NT2/D1 (cell line): ENCODE results near the gene ZNF726.
"Not testable (repeated sequence)": the region's sequence is repeated elsewhere in the genome, so short reads cannot be mapped to it uniquely, and the experiment has no call there.

Experiments used
- DNase-seq: peaks from one replicate; pipeline ENCODE4 v3.0.0-alpha.2; 2011; ENCODE audit warnings: low read depth, low spot score
- H3K27me3 ChIP-seq: 2 replicates; pipeline ENCODE4 v1.6.0; 2011; ENCODE audit warnings: mild to moderate bottlenecking; ENCODE audit not compliant: insufficient read length, insufficient read depth
- H3K36me3 ChIP-seq: 2 replicates; pipeline ENCODE4 v1.6.1; 2011; ENCODE audit warnings: mild to moderate bottlenecking, low read length, mixed read lengths; ENCODE audit not compliant: insufficient read depth, insufficient read length
- H3K4me1 ChIP-seq: 2 replicates; pipeline ENCODE4 v1.5.1; 2011; ENCODE audit not compliant: insufficient read depth, insufficient read length
- H3K4me3 ChIP-seq: 2 replicates; pipeline ENCODE4 v1.5.1; 2011; ENCODE audit warnings: low read depth; ENCODE audit not compliant: insufficient read length
- H3K9ac ChIP-seq: 2 replicates; pipeline ENCODE4 v1.6.0; 2011; ENCODE audit warnings: low read depth; ENCODE audit not compliant: insufficient read length
- H3K9me3 ChIP-seq: 2 replicates; pipeline ENCODE4 v1.5.1; 2011; ENCODE audit warnings: mild to moderate bottlenecking, low read length; ENCODE audit not compliant: insufficient read depth
- SUZ12 ChIP-seq: IDR thresholded peaks from 2 replicates; pipeline ENCODE4 v1.6.1; 2011; ENCODE audit not compliant: insufficient read length, insufficient read depth; ENCODE audit errors: extremely low read depth
- YY1 ChIP-seq: IDR thresholded peaks from 2 replicates; pipeline ENCODE4 v1.6.1; 2011; ENCODE audit not compliant: insufficient read length, insufficient read depth
- ZNF274 ChIP-seq: IDR thresholded peaks from 2 replicates; pipeline ENCODE4 v1.6.1; 2011; ENCODE audit warnings: mild to moderate bottlenecking, low read depth, low read length

The ZNF726 gene

DNA sequence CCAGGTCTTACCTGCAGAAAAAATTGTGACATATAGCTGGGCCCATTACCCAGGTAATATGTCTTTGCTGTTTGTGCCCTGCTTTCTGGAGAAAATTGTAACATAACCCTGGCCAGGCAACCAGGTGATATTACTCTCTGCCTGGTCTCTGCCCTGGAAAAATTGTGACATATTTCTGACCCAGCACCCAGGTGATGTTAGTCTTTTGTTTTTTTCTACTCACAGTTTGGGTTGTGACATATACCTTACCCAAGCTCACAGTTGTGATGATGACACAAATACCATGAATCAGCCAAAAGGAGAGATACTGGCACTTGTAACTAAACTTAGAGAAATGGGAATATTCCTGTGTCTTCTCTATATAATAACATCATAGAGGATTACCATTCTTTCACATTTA, 6.5 kb upstream of the ZNF726 start:
- no peaks in the 10 kb centered on the region for H3K36me3 ChIP-seq
- TF ChIP-seq ZNF274 (no peak), SUZ12 (no peak), YY1 (no peak)

DNA sequence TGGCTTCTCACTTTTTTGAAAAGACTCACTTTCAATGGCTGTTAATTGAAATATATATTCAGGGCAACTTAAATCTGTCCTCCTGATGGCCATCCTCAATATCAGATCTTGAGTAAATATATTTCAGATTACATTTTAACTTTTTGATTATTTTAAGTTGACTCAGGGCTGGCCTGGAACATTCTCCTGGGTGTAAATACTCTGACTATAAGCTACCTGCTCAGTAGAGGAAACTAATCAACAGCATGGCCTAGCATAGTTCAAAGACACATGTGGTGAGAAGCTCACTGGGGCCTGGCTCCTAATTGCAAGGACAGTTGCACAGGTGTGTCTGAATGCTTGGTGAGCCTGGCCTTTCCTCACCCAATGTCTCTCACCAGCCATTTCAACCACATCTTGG, 5.5 kb upstream of the ZNF726 start:
- Histone ChIP-seq H3K4me1 (no peaks in the 10 kb centered on the region), H3K9me3 (peaks cover 18% of the 10 kb centered on the region), H3K36me3 (no peaks in the 10 kb centered on the region), H3K27me3 (no peaks in the 10 kb centered on the region), H3K4me3 (no peak overlapping the region), H3K9ac (no peak overlapping the region)
- TF ChIP-seq SUZ12 (no peak), ZNF274 (no peak), YY1 (no peak)
- no peak for DNase-seq

More for the DNA sequence above, 6.5 kb upstream of the ZNF726 start:
- Histone ChIP-seq H3K27me3 (no peaks in the 10 kb centered on the region), H3K4me1 (no peaks in the 10 kb centered on the region), H3K4me3 (no peak overlapping the region), H3K9me3 (peaks cover 25% of the 10 kb centered on the region), H3K9ac (no peak overlapping the region)
- no peak for DNase-seq

DNA sequence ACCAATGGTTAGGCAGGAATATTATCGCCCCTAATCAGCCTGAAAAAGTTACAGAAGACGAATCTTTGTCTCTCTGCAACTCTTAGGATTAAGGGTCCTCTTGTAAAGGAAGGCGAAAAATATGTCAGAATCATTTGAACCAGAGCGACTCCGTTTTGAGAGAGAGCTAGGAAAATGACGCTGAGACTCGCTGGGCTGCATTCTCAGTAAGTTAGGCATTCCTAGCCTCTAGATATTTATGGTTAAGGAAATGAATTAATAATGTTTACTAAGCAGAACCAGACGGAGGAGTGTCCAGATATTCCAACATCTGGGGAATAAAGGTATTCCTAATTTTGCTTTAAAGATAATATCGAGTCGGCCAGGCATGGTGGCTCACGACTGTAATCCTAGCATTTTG, 755 bp upstream of the ZNF726 start:
- Histone ChIP-seq H3K9ac (no peak overlapping the region), H3K27me3 (no peaks in the 10 kb centered on the region), H3K4me1 (no peaks in the 10 kb centered on the region), H3K9me3 (no peaks in the 10 kb centered on the region), H3K4me3 (peak overlapping the region; percentile 94), H3K36me3 (peaks cover 27% of the 10 kb centered on the region)
- no peak for TF ChIP-seq SUZ12
- no peak for TF ChIP-seq YY1
- TF ChIP-seq ZNF274 = no peak
- DNase-seq = no peak

DNA sequence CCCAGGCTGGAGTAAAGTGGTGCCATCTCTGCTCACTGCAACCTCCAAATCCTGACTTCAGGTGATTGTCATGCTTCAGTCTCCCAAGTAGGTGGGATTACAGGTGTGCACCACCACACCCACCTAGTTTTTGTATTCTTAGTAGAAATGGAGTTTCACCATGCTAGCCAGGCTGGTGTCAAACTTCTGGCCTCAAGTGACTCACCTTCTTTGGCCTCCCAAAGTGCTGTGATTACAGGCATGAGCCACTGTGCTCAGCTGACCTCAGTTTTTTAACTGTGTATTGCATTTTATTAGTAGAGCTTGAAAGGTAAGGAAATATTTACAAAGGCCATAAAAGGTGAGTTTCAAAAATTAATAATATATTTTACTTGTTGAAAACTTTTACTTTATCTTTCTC, 2.3 kb downstream of the ZNF726 start:
- no peak for DNase-seq
- Histone ChIP-seq H3K4me1 (no peaks in the 10 kb centered on the region), H3K27me3 (no peaks in the 10 kb centered on the region), H3K9me3 (no peaks in the 10 kb centered on the region), H3K4me3 (no peak overlapping the region), H3K36me3 (peaks cover 57% of the 10 kb centered on the region), H3K9ac (no peak overlapping the region)
- TF ChIP-seq ZNF274 = no peak
- TF ChIP-seq YY1 = no peak
- TF ChIP-seq SUZ12 = no peak

- H3K4me3 ChIP-seq = no peak overlapping the region
- no peak for TF ChIP-seq SUZ12
- no peak for TF ChIP-seq ZNF274
- TF ChIP-seq YY1 = no peak
- H3K9ac ChIP-seq = no peak overlapping the region
- H3K27me3 ChIP-seq = no peaks in the 10 kb centered on the region
- peaks cover 65% of the 10 kb centered on the region for H3K36me3 ChIP-seq
- H3K4me1 ChIP-seq = no peaks in the 10 kb centered on the region
- no peaks in the 10 kb centered on the region for H3K9me3 ChIP-seq
- DNase-seq = no peak
Observed at GRCh38 chr19:23917856-23918255, 3.2 kb downstream of the ZNF726 start.

GRCh38 chr19:23925285-23925684, 10.6 kb downstream of the ZNF726 start:
- no peaks in the 10 kb centered on the region for H3K27me3 ChIP-seq
- H3K36me3 ChIP-seq = peaks cover 74% of the 10 kb centered on the region
- H3K9ac ChIP-seq = no peak overlapping the region
- peaks cover 34% of the 10 kb centered on the region for H3K9me3 ChIP-seq
- H3K4me1 ChIP-seq = no peaks in the 10 kb centered on the region
- H3K4me3 ChIP-seq = no peak overlapping the region
- TF ChIP-seq SUZ12 (no peak), YY1 (no peak), ZNF274 (no peak)
- DNase-seq = no peak

DNA sequence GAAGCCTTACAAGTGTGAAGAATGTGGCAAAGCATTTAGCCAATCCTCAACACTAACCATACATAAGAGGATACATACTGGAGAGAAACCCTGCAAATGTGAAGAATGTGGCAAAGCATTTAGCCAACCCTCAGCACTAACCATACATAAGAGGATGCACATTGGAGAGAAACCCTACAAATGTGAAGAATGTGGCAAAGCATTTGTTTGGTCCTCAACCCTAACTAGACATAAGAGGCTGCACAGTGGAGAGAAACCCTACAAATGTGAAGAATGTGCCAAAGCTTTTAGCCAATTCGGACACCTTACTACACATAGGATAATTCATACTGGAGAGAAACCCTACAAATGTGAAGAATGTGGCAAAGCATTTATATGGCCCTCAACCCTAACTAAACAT, 18.2 kb downstream of the ZNF726 start:
- TF ChIP-seq ZNF274 (peak; percentile 72), YY1 (no peak)
- Histone ChIP-seq H3K9ac (no peak overlapping the region), H3K27me3 (no peaks in the 10 kb centered on the region), H3K4me3 (no peak overlapping the region), H3K9me3 (peaks cover 90% of the 10 kb centered on the region), H3K4me1 (no peaks in the 10 kb centered on the region), H3K36me3 (peaks cover 36% of the 10 kb centered on the region)
- no peak for DNase-seq

DNA sequence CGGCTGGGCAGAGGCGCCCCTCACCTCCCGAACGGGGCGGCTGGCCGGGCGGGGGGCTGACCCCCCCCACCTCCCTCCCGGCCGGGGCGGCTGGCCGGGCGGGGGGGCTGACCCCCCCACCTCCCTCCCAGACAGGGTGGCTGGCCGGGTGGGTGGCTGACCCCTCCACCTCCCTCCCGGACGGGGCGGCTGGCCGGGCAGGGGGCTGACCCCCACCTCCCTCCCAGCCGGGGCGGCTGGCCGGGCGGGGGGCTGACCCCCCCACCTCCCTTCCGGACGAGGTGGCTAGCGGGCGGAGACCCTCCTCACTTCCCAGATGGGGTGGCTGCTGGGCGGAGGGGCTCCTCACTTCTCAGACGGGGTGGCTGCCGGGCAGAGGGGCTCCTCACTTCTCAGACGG, 22.3 kb downstream of the ZNF726 start:
- not testable (repeated sequence) for H3K4me1 ChIP-seq, DNase-seq, H3K9ac ChIP-seq, H3K27me3 ChIP-seq, H3K4me3 ChIP-seq
- Histone ChIP-seq H3K9me3 (peaks cover 58% of the 10 kb centered on the region), H3K36me3 (peaks cover 26% of the 10 kb centered on the region)
